PFSK-1 (cell line): ENCODE results near the gene PPA2.

Experiments used
- POLR2AphosphoS5 ChIP-seq: IDR thresholded peaks from 2 replicates; pipeline ENCODE4 v1.6.1; 2012; ENCODE audit warnings: low read depth, mild to moderate bottlenecking, control low read depth, low read length, moderate library complexity
- TAF1 ChIP-seq: IDR thresholded peaks from 2 replicates; pipeline ENCODE4 v1.6.1; 2012; ENCODE audit warnings: low read length, control low read depth, borderline replicate concordance; ENCODE audit not compliant: insufficient read depth

GRCh38 chr4:105495667-105496066 lies 21.8 kb upstream of the PPA2 start:
- TF ChIP-seq TAF1 = no peak
- TF ChIP-seq POLR2AphosphoS5 = no peak
